ENCODE measurements around the gene FGA. TPM values are rescaled to one million over a fixed set of nuclear protein-coding genes. Genes with fewer than 3 reads are reported as not detected.

Gene FGA
- total and polyA plus RNA-seq, 10 of the 15 experiments (the other 5 are each of a cell fraction or from before 2014, with no cell fraction given) = 3.6 TPM; not detected in 9

DNA sequence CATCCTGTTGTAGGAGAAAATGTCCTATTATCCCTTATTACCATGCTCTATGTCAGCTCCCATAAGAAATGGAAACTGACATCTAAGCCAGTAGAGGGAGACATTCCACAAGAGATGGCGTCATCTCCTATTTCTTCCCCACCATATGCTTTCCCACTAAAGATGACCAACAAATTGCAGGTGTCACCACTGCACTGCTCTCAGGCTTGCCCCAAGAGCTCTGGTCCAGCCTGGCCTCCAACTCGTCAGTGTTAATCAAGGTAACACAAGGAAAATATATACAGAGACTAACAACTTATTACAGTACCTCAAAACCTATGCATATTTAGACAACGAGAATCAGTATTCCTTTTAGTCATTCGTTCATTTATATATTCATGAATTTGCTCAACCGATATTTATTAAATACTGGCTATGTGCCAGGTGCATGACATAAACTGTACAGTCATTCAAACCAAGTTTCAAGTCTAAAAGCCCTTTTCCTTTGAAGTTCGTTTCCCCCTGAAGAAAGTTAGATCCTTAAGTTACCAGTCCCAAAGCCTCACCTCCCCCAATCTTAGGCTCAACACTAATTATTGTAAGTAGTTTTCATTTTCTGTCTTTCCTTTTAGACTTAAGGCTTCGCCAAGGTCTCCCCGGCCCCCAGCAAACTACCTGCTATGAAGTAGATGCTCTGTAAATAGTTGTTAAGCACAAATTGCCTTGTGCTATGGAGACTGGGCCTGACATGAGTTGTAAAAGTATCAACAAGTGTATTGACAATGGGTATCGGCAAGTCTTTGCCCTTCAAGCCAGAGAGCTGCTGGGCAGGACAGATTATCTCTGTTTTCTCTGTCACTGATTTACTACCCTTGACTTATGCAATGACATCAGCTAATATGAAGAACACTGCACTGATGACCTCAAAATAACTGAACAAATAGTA is 30.8 kb downstream of the FGA start (continued):
- TF ChIP-seq ZBTB11 (CRISPR knock-in tag; IDR thresholded peaks at IDR 0.05) (no peak), ESRRA (IDR thresholded peaks at IDR 0.05; ENCODE audit: low read length) (no peak), FOXM1 (IDR thresholded peaks at IDR 0.05; ENCODE audit: low read depth, low read length) (no peak), SKIL (IDR thresholded peaks at IDR 0.05; ENCODE audit: low read depth, poor library complexity, severe bottlenecking) (no peak), SUPT20H (IDR thresholded peaks at IDR 0.05; ENCODE audit: borderline replicate concordance, control insufficient read depth, low read depth, low read length) (no peak)
- TF ChIP-seq, protein P1, sequence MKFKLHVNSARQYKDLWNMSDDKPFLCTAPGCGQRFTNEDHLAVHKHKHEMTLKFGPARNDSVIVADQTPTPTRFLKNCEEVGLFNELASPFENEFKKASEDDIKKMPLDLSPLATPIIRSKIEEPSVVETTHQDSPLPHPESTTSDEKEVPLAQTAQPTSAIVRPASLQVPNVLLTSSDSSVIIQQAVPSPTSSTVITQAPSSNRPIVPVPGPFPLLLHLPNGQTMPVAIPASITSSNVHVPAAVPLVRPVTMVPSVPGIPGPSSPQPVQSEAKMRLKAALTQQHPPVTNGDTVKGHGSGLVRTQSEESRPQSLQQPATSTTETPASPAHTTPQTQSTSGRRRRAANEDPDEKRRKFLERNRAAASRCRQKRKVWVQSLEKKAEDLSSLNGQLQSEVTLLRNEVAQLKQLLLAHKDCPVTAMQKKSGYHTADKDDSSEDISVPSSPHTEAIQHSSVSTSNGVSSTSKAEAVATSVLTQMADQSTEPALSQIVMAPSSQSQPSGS (IDR thresholded peaks at IDR 0.05; ENCODE audit: low read length) = peak; percentile 22; the same call in 1 of the 2 replicates

Measured in GM12878 (cell line).